ENCODE data around the gene HHAT.

DNA sequence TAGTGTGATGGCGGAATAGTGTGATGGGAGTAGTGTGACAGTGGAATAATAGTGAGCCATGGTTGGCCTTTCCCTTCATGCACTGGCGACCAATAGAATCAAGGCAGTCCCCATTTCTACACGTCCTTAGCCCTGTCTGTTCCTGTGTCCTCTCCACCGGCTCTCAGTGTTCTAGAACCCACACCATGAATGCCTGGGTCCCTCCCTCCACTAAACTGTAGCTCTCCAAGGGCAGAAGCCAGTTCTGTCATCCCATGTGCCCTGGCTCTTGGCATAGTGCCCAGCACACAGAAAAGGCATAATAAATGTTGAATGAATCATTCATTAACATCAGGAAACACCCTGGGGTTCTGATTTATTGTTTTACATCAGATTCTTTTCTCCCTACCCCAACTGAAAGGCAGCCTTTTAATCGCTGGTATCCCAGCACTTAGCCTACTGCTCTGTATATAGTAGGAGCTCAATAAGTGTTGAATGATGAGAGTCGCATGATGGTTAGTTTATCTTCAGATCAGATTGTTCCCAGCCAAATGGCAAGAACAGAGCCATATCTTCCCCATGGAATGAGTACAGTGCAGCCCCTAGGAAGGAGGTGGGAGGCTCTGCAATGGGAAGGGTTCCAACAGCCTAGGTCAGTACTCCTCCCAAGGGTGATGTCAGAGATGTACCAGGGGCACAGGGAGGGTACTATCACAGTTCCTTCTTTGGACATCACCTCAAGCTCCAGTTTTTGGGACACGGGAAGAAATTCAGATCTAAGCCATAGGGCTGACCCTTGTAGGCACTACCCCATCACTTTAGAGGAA, 325.7 kb downstream of the HHAT start:
- TF ChIP-seq, protein P1, sequence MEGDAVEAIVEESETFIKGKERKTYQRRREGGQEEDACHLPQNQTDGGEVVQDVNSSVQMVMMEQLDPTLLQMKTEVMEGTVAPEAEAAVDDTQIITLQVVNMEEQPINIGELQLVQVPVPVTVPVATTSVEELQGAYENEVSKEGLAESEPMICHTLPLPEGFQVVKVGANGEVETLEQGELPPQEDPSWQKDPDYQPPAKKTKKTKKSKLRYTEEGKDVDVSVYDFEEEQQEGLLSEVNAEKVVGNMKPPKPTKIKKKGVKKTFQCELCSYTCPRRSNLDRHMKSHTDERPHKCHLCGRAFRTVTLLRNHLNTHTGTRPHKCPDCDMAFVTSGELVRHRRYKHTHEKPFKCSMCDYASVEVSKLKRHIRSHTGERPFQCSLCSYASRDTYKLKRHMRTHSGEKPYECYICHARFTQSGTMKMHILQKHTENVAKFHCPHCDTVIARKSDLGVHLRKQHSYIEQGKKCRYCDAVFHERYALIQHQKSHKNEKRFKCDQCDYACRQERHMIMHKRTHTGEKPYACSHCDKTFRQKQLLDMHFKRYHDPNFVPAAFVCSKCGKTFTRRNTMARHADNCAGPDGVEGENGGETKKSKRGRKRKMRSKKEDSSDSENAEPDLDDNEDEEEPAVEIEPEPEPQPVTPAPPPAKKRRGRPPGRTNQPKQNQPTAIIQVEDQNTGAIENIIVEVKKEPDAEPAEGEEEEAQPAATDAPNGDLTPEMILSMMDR (IDR thresholded peaks at IDR 0.05; ENCODE audit: borderline replicate concordance, extremely low read depth, low read length, poor library complexity, severe bottlenecking), result no peak
- no peak for TF ChIP-seq EZH2 (IDR thresholded peaks at IDR 0.05; ENCODE audit: borderline replicate concordance, low read depth, low read length, severe bottlenecking)
